DLD1 (cell line): ENCODE data around the gene HHIPL2.
"Not testable (repeated sequence)": the region's sequence is repeated elsewhere in the genome, so short reads cannot be mapped to it uniquely, and the experiment has no call there.

ENCODE experiments used
- in situ Hi-C: cut with HindIII; loops from 2 replicates; pipeline ENCODE4 v1.10.0; 2017; ENCODE audit warnings: low sequenced_read_pairs

HHIPL2 gene

DNA sequence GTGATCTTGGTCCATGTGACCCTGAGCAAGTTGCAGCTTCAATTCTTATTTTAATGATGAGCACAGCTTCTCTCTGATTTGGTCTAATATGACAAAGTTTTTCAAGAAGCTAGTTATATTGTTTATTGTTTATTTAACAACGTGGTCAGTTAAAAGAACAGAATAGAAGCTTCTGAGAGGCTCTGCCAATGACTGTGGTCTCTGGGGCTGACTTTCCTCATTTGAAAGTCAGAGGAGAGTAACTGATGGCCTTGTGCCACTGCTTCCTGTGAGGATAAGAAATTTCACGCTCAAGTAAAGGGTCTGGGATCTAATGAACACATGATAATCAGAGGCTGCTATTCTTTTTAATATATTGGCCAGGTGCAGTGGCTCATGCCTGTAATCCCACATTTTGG lies 7.3 kb downstream of the HHIPL2 start:
- in situ Hi-C loops, result no loop called here

- in situ Hi-C loops, result no loop called here
Measured at GRCh38 chr1:222539951-222540597, 7.8 kb downstream of the HHIPL2 start.

DNA sequence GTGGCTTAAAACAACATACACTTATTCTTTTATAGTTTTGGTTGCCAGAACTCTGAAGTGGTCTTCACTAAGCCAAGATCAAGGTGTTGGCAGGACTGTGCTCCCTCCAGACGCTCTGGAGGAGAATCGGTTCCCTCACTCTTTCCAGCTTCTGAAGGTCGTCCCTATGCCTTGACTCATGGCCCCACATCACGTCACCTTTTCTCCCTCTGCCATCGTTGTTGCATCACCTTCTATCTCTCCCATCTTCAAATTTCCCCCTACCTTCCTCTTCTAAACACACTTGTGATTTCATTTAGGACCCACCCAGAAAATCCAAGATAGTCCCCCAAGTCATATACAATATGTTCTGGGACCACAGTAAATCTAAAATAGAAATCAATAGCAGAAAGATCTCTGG lies 12.4 kb downstream of the HHIPL2 start:
- in situ Hi-C loops, result no loop called here

GRCh38 chr1:222530852-222531251 lies 17.1 kb downstream of the HHIPL2 start:
- in situ Hi-C loops, result no loop called here

DNA sequence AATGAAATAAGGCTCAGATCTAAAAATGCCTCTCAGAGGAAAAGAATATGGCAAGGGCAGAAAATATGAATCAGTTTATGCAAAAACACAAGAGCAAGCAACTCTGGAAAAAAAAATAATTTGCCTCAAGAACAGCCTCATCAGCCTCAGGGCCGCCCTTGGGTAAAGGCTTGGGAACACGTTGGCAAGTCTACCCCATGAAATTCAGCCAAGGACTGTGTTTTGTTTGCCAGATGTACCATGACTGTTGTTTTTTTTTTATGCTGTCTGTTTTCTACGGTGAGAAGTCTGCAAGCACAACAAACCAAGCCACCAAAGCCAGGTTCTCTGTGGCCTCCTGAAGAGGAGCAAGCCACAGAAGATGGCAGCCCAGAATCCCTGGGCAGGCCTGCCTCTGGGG lies 18.0 kb downstream of the HHIPL2 start:
- in situ Hi-C loops, result no loop called here

- in situ Hi-C loops, result no loop called here
Measured at GRCh38 chr1:222529181-222529580, 18.7 kb downstream of the HHIPL2 start.

GRCh38 chr1:222525951-222526350 lies 22.0 kb downstream of the HHIPL2 start:
- in situ Hi-C loops, result no loop called here

- in situ Hi-C loops, result no loop called here
Measured at GRCh38 chr1:222523852-222524251, 24.1 kb downstream of the HHIPL2 start.

DNA sequence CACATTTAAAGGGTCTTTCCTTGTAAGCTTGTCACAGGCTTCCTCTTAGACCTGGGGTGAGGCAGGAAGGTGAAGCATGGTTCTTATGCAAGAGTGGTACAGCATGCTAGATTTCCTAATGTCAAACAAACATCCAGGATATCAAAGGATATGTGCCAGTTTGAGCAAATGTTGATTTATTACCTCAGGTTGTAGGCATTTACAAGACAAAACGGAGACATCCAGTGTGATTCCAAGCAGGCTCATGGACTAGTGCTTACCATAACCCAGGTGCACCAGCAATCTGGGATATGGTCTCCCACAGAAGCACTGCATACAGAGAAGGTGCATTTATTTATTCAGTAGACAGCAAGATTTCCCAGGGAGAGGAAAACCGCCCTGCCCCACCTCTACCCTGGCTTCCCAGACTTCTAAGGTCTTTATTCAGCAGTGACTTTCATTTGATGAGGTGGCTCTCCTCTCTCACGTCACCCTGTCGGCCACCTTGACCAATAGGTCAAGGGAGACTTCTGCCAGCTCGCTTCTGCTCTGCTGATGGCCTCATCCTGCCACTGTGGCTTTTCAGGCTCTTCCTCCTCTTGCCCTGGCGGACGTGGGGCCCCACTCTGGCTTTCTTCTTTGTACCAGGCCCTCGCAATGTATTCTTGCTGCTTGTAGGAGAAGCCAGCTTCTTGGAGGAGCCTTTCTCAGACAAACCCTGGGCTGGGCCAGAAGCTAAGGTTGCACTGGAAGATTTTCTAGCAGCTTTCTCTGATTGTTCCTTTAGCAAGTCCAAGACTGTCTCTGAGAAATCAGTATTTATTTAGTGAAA lies 25.6 kb downstream of the HHIPL2 start:
- in situ Hi-C loops, result no loop called here

DNA sequence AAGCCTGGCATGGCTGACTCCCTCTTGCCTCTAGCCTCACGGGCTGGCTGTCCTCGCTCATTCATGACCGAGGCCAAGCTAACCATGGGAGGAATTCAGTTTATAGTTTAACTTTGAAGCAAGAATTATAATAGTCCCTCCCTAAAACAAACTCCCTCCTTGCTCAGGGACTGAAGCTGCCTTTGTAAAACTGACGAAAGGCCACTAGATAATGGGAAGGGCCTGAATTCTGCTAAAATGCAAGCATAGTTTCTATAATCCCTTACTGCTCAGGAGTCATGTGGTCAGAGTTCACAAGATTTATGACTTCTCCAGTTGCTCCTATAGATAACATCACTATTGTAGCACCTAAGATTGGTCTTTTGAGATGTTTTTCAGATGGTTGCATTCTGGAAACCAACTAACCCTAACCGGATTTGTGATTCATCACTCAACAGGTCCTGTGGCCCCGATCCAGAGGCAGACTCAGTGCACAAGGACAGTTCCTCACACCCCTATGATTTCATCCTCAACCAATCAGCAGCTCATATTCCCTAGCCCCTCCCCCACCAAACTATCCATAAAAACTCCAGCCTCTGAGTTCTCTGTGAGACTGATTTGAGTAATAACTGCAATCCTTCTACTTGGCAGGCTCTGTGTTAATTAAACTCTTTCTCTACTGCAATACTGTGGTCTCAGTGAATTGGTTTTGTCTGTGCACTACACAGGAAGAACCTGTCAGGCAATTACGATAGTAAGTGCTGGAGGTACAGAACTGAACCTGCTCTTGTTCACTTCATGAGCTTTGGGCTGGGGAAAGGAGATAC lies 26.4 kb downstream of the HHIPL2 start:
- in situ Hi-C loops, result no loop called here

DNA sequence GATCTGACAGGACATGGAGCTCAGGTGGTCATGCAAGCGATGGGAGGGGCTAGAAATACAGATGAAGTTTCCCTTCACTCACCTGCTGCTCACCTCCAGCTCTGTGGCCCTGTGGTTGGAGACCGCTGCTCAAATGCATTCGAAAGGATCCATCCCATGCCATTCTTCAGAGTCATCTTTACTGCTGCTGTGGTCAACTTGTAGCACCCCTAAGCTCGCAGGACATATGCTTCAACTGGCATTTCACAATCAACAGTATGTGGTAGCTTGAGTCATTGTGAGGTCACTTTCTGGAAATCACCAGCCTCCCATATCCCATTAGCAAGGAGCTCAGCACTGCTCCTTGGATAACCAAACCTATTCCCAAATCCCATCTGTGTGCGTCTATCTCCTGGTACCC lies 58.4 kb downstream of the HHIPL2 start:
- in situ Hi-C loops, result not testable (repeated sequence)

- in situ Hi-C loops, result not testable (repeated sequence)
Measured at GRCh38 chr1:222487774-222488173, 60.1 kb downstream of the HHIPL2 start.

DNA sequence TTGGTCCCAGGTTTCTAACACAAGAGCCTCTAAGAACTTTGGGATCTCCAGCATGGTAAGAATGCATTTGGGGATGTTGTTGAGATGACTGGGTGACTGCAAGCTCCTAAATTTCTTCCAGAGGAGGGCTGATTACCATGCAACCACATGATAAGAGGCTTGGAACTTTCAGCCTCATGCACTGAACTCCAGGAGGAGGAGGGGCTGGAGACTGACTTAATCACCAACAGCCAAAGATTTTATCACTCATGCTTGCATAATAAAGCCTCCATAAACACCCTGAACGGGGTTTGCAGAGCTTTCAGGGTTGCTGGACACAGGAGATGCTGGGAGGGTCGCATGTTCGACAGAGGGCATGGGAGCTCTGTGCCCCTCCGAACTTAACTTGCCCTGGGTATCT lies 63.9 kb downstream of the HHIPL2 start:
- in situ Hi-C loops, result not testable (repeated sequence)

- in situ Hi-C loops, result not testable (repeated sequence)
Measured at GRCh38 chr1:222479567-222479966, 68.3 kb downstream of the HHIPL2 start.

- in situ Hi-C loops, result not testable (repeated sequence)
Measured at GRCh38 chr1:222476436-222476835, 71.5 kb downstream of the HHIPL2 start.

GRCh38 chr1:222473717-222474116 lies 74.2 kb downstream of the HHIPL2 start:
- in situ Hi-C loops, result not testable (repeated sequence)

DNA sequence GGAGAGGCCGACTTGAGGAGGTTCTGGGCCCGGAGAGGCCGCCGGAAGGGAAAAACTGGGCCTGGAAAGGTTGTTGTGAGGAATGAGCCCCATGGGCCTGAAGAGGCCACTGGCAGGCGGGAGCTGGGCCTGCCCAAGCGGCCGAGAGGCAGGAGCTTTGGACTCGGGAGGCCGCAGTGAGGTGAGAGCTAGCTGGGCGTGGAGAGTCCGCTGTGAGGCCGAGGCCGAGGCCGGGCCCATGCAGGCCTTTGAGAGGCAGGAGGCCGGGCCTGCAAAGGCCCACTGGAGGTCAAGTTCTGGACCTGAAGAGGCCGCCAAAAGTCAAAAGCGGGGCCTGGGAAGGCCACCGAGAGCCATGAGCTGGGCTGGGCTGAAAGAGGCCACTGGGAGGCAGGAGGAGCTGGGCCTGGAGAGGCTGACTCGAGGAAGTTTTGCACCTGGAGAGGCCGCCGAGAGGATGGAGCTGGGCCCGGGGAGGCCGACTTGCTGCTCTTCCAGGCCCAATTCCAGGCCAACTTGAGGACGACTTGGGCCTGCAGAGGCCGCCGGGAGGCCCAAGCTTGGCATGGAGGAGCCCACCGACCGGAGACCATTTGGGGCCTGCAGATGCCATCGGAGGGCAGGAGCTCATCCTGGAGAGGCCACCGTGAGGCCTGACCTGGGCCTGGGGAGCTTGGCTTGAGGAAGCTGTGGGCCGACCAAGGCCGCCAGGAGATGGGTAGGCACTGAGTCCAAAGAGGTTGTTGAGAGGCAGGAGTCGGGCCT lies 74.9 kb downstream of the HHIPL2 start:
- in situ Hi-C loops, result not testable (repeated sequence)
